ES-I3 (cell line): ENCODE results near the gene RCAN3.
A peak's percentile ranks its signal among the peaks of the same experiment; 100 is the strongest.
"Not testable (repeated sequence)": the region's sequence is repeated elsewhere in the genome, so short reads cannot be mapped to it uniquely, and the experiment has no call there.

ENCODE experiments used
- H3K36me3 ChIP-seq: 2 replicates; pipeline ENCODE4 v1.6.1; 2013; ENCODE audit warnings: mild to moderate bottlenecking, low read length, control low read depth, moderate library complexity; ENCODE audit not compliant: insufficient read depth
- H3K4me1 ChIP-seq: 2 replicates; pipeline ENCODE4 v1.6.1; 2013; ENCODE audit warnings: mild to moderate bottlenecking, control low read depth, low read length; ENCODE audit not compliant: insufficient read depth
- H3K9ac ChIP-seq: 2 replicates; pipeline ENCODE4 v1.6.1; 2013; ENCODE audit warnings: low read depth, mild to moderate bottlenecking, low read length, moderate library complexity
- H3K9me3 ChIP-seq: 2 replicates; pipeline ENCODE4 v1.6.1; 2013; ENCODE audit warnings: mild to moderate bottlenecking, low read length, moderate library complexity; ENCODE audit not compliant: control insufficient read depth, insufficient read depth

RCAN3 gene

DNA sequence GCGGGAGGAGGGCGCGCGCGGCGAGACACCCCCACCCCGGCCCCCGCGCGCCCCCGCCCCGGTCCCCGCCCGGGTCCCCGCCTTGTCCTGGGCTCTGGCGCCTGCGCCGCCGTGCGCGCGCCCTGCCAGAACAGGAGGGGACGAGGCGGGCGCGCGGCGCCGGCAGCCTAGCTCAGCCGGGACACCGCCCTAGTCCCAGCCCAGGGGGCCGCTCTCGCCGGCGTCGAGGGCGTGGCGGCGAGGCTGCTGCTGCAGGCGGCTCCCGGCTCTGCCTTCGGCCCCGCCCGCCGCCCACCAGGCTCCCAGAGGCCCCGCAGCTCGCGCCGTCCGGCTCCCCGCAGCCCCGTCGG, at the start of gene RCAN3:
Gene RCAN3, plus strand, starts transcription at position 128 of the 350 bp plus-strand sequence. CDS start 11,537 bp downstream, outside the sequence.
- peaks cover 22% of the 10 kb centered on the region for H3K4me1 ChIP-seq
- no peaks in the 10 kb centered on the region for H3K9me3 ChIP-seq

DNA sequence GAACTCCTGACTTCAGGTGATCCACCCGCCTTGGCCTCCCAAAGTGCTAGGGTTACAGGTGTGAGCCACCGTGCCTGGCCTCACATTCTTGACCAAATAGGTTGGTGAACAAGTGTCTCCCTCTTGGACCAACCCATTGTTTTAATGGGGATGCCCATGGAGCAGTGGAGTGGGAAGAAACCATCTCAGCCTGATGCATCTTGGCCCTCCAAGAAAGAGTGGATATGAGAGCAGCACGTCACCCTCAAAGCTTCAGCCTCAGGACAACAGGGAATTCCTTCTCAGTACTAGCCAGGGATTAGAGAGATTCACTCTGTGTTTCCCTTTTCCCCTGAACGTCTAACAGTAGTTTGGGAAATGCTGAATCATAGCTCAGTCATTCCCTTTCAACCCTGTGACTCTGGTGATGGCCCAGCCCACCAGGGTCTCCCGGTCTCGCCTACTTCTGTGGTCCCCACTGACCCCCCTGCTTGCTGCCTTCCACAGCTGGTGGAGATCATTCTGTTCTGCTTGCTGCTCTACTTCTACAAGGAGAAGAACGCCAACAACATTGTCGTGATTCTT, 49.6 kb upstream of the RCAN3 start:
- no peaks in the 10 kb centered on the region for H3K4me1 ChIP-seq
- H3K9ac ChIP-seq: no peak overlapping the region
- H3K36me3 ChIP-seq: no peaks in the 10 kb centered on the region; the same call in none of the 2 replicates
- no peaks in the 10 kb centered on the region for H3K9me3 ChIP-seq

More for the DNA sequence above, at the start of gene RCAN3:
- no peaks in the 10 kb centered on the region for H3K36me3 ChIP-seq
- peak within 1 kb of the TSS; percentile 90 for H3K9ac ChIP-seq

GRCh38 chr1:24454673-24455072, 48.0 kb upstream of the RCAN3 start:
- Histone ChIP-seq H3K9ac (no peak overlapping the region), H3K36me3 (no peaks in the 10 kb centered on the region; the same call in none of the 2 replicates), H3K9me3 (no peaks in the 10 kb centered on the region), H3K4me1 (no peaks in the 10 kb centered on the region)

DNA sequence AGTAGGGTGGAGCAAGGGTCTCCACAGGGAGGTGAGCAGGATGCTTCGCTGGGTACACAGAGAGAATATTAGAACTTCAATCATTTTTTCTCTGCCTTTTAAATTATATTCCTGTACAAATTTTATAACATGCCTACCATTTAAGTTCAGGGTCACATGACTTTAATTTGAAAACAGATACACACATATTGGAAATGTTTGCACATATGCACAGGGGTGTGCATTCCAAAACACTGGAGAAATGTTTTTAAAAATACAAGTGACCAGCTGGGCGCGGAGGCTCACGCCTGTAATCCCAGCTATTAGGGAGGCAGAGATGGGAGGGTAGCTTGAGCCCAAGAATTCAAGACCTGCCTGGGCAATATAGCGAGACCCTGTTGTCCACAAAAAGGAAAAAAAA, 47.4 kb upstream of the RCAN3 start:
- H3K36me3 ChIP-seq: no peaks in the 10 kb centered on the region; the same call in none of the 2 replicates
- no peak overlapping the region for H3K9ac ChIP-seq
- no peaks in the 10 kb centered on the region for H3K4me1 ChIP-seq
- no peaks in the 10 kb centered on the region for H3K9me3 ChIP-seq

DNA sequence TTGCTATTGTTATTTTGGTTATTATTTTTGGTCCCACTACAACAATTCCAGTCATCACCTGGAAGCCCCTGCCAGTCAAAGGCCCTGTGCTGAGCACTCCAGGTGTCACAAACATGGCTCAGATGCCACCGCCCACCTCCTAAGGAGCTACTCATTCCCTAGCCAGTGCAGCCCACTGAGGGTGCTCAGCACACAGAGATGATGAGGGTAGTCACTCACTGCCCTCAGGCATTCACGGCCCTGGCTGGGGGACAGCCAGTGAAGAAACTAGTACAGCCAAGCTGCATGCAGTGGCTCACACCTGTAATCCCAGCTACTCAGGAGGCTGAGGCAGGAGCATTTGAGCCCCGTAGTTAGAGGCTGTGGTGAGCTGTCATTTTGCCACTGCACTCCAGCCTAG, 44.8 kb upstream of the RCAN3 start:
- H3K9ac ChIP-seq: no peak overlapping the region
- H3K4me1 ChIP-seq: no peaks in the 10 kb centered on the region
- H3K9me3 ChIP-seq: no peaks in the 10 kb centered on the region
- no peaks in the 10 kb centered on the region; the same call in none of the 2 replicates for H3K36me3 ChIP-seq

GRCh38 chr1:24459551-24460266, 42.9 kb upstream of the RCAN3 start:
- Histone ChIP-seq H3K36me3 (no peaks in the 10 kb centered on the region; the same call in 1 of the 2 replicates), H3K9me3 (no peaks in the 10 kb centered on the region), H3K4me1 (peaks cover 16% of the 10 kb centered on the region), H3K9ac (no peak overlapping the region)

GRCh38 chr1:24462128-24462527, 40.5 kb upstream of the RCAN3 start:
- H3K9me3 ChIP-seq, H3K9ac ChIP-seq, H3K36me3 ChIP-seq: not testable (repeated sequence)
- H3K4me1 ChIP-seq: peaks cover 26% of the 10 kb centered on the region

GRCh38 chr1:24463776-24464735, 38.6 kb upstream of the RCAN3 start:
- H3K4me1 ChIP-seq: peaks cover 26% of the 10 kb centered on the region
- peak overlapping the region; percentile 20; the same call in 1 of the 2 replicates for H3K9ac ChIP-seq
- H3K36me3 ChIP-seq: no peaks in the 10 kb centered on the region
- H3K9me3 ChIP-seq: no peaks in the 10 kb centered on the region

- no peaks in the 10 kb centered on the region for H3K36me3 ChIP-seq
- peaks cover 26% of the 10 kb centered on the region for H3K4me1 ChIP-seq
- no peak overlapping the region for H3K9ac ChIP-seq
- H3K9me3 ChIP-seq: peaks cover 3% of the 10 kb centered on the region; the same call in 1 of the 2 replicates
Measured at GRCh38 chr1:24465099-24465498, 37.5 kb upstream of the RCAN3 start.

DNA sequence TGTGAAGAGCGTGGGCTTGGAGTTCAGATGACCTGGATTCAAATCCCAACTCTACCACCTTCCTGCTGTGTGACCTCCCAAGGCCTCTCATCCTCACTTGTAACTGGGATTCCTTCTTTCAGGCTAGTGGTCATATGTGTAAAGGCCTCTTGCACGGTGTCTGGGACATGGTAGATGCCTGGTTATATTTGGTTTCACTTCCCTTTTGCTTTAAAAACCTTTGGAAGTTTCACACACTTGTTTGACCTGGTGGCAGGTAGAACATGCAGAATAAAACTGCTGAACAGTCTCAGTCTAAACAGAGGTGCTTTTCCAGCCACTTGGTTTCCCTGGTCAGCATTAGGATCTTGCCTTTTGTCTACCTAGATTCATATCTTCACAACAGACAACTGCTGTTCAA, 37.0 kb upstream of the RCAN3 start:
- Histone ChIP-seq H3K4me1 (peaks cover 26% of the 10 kb centered on the region), H3K36me3 (no peaks in the 10 kb centered on the region), H3K9ac (no peak overlapping the region), H3K9me3 (peaks cover 5% of the 10 kb centered on the region; the same call in 1 of the 2 replicates)

- no peak overlapping the region for H3K9ac ChIP-seq
- no peaks in the 10 kb centered on the region for H3K36me3 ChIP-seq
- H3K4me1 ChIP-seq: peaks cover 18% of the 10 kb centered on the region
- H3K9me3 ChIP-seq: peaks cover 5% of the 10 kb centered on the region; the same call in 1 of the 2 replicates
Measured at GRCh38 chr1:24468685-24469316, 33.8 kb upstream of the RCAN3 start.

- Histone ChIP-seq H3K9ac (no peak overlapping the region), H3K36me3 (no peaks in the 10 kb centered on the region), H3K9me3 (peaks cover 5% of the 10 kb centered on the region; the same call in 1 of the 2 replicates), H3K4me1 (0 out of 2 replicates have a peak, but pooled peaks cover 2% of the 10 kb centered on the region)
Measured at GRCh38 chr1:24470592-24470991, 32.0 kb upstream of the RCAN3 start.

GRCh38 chr1:24472527-24473251, 29.9 kb upstream of the RCAN3 start:
- no peak overlapping the region for H3K9ac ChIP-seq
- 0 out of 2 replicates have a peak, but pooled peaks cover 3% of the 10 kb centered on the region for H3K4me1 ChIP-seq
- peaks cover 5% of the 10 kb centered on the region; the same call in 1 of the 2 replicates for H3K9me3 ChIP-seq
- H3K36me3 ChIP-seq: no peaks in the 10 kb centered on the region
